GM19372 (cell line): ENCODE data around the gene PBRM1.
A peak's percentile ranks its signal among the peaks of the same experiment; 100 is the strongest.
"Not testable (repeated sequence)": the region's sequence is repeated elsewhere in the genome, so short reads cannot be mapped to it uniquely, and the experiment has no call there.

ENCODE experiments used
- ATAC-seq: cut with Tn5 transposase; IDR thresholded peaks from one replicate; pipeline ENCODE4 v1.9.1; 2021; ENCODE audit warnings: mild to moderate bottlenecking, low read depth, moderate library complexity; ENCODE audit not compliant: unreplicated experiment

Gene PBRM1

DNA sequence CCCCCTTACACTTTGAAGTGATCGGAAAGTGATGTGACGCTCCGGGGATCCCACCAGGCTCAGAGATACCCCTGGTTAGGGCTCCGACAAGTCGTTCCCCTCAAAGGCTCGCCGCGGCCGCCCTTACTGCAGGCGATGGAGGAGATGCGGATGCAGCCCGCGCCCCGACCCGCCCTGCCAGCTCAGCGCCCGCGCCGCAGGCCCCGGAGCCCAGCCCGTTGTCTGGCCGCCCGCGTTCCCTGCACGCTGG lies 19.6 kb upstream of the PBRM1 start:
- peak; percentile 35 for ATAC-seq

DNA sequence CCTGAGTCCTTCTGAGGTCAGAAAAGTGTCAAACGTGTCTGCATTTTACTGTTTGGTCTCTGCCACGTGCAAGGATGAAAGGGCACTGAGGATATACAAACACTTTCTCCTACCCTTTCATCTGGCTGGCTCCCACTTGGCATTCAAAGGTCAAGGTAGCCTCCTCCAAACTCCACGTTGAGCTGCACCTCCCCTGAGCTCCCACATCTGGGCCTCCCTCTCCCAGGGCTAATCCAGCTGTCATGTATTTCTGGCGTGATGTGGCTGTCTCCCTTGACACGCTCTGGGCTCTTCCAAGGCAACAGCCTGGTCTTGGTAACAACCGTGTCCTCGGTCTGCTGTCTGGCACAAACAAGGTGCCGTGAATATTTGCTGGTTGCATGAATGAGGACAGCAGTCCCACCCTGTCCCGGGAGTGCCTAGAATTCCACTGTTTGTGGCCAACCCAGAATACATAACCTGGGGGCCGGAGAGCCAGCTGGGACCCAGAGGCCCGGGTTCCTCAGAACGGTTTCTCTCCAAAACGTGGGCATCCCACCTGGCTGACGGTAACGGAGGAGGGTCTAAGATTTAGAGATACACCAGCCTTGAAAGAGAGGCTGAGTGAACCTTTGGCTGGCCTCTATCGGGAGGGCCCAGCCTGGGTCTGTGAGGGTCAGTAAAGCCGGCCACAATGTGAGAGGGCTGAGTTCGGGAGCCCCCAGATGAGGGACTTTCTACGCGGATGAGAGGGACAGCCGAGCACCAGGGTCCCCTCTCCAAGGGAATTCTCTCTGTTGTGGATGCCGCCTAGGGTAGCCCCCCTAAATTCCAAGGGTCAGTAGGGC lies 19.1 kb upstream of the PBRM1 start:
- no peak for ATAC-seq

DNA sequence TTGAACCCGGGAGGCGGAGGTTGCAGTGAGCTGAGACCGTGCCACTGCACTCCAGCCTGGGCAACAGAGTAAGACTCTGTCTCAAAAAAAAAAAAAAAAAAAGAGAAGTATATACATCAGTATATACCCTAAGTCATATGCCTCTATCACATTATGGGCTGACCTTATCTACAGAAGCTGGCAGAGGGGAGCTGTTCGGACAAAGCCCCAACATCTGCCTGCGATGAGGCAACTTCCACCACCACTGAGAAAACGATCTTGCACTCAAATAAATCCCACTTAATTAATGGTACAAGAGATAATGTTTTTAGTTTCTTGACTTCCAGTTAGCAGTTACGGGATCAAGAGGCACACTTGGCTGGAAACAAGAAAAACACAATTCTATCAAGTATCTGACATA lies 17.6 kb upstream of the PBRM1 start:
- no peak for ATAC-seq

DNA sequence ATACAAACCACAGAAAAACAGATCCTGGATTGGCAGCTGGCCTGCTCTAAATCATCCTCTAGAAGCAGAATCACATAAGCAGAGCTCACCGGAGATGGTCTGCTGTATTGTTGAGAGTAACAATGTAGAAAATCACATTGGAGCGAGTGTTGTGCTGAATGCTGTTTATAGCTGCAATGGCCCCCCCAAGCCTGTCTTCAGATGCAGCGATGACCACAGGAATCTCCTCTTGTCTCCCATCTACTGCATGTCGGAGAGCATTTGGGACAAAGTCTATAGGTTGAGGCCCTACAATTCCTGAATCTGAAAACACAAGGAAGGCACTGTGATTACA lies 11.9 kb upstream of the PBRM1 start:
- no peak for ATAC-seq

DNA sequence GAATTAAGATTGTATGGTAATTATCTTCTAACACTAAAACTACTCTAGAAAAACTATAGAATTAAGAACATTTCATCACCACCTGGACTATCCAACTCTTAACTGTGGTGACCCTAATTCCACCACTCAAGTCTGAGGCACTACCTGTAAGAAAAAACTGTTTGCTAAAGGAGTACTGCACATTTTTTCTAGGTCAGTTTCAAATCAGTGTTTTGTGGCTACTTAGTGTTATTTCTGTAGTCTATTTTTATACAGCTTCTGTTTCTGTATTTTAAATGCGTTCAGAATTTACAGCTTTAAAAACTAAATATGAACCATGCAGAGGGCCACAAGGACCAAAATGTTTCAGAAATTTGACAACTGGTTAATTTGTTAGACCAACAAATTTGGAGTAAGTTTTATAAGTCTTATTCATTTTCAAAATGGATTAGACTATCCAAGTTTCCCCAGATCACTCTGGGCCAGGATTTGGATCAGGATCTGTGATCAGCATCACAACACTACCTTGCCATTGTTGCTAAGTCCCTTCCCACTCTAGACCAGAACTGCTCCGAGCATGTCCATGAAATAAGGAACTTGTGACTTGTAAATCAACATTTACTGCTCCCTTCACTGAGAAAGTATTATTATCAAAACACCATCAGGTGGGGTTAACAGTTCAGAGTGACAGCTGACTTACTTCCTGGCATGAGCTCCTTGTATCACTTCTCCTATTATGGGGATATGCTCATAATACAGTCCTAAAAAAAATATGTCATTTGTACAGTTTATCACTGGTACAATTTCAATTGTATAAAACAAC lies 11.3 kb upstream of the PBRM1 start:
- no peak for ATAC-seq

DNA sequence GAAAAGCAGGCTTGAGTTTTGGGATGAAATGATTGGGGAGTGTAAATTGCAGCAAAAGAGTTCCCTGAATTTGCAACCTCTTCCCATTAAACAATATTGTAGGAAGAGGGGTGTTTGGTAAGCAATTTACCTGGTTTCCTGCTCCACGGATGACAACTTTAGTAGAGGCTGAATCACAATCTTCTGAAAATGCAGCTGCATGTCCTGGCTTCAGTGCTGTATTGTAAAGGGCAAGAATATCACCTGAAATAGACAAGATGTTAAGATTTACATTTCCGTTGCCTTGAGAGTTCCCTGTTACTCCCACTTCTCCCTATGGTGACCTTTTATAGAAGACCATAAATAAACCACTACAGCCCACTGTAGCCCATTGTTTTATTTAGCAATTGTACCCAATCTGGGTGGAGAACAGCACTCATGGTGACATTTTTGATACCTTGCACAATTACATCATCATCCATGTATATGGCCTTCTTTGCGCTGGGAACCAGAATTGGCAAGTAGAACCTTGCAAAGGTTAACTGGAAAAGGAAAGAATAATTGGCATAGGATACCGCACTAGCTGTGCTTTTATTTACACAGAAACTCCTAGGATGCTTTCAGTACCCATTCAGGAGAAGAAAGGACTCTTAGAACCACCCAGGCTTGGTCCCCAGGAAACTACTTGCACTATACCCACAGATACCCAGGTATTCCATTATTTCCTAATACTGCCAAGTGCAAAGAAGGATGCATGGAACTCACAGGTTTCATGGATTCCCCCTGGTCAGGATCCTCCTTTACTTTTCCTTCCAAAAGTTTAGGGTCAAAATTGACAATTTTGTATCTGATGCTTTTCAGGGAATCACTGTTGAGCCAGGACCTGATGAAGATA lies 10.3 kb upstream of the PBRM1 start:
- ATAC-seq: no peak

DNA sequence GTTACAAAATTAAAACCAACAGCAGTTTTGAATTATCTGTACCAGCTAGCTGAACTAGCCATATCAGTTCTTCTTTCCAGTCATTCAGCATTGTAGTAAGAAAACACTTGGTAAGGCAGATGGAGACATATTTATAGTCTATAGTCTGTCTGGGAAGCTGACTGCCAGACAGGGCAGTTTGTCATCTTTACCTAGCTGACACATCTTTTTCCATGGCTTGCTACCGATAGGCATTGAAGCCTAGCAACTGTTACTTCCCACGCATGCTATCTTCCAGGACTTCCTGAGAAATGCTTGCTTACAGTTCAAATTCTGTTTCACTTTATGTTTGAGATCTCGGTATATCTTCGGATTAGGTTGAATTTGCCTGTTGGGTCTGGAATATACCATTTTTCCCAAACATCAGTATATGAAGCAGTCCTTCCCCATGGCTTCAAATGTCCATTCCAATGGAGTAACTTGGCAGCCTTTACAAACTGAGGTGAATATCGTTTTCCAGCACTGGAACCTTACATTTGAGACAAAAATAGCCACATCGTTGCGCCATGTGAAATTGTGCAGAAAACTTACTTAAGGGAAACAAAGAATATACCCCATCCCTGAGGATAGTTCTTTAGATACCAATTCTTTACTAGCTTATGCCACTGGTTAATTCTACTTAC lies 8.9 kb upstream of the PBRM1 start:
- ATAC-seq: no peak

DNA sequence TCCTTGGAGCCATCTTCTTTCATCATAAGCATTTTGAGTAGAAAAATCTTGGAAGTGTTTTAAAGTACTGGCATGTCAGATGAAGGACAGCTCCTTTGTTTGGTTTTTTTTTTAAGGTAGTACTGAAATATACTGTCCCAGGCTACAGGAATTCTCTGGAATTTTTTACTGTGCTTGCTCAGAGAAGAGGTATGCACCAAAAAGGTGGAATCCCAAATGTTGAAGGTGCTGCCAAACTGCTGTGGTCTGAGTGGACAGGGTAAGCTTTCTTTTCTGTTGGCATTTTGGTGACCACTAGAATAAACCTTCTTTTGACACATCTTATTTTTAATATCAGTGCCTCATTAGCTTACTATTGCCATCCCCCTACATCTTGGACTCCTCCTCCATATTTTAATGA lies 7.4 kb upstream of the PBRM1 start:
- no peak for ATAC-seq

DNA sequence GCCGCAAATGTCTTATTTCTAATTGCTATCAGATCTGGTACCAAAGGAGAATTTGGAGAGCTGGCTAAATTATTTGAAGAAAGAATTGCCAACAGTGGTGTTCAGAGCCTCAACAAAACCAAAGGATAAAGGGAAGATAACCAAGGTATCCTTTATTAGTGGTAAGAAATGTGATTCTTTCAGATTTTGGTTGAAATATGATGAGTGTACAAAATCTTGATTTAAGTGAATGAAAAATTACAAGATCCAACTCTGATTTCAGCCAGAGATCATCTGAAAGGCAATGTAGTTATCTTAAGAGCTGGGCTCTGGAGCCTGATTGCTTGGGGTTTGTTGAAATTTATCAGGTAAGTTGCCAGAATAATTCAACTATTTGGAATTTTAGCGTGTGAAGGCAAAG lies 4.8 kb upstream of the PBRM1 start:
- ATAC-seq: no peak

DNA sequence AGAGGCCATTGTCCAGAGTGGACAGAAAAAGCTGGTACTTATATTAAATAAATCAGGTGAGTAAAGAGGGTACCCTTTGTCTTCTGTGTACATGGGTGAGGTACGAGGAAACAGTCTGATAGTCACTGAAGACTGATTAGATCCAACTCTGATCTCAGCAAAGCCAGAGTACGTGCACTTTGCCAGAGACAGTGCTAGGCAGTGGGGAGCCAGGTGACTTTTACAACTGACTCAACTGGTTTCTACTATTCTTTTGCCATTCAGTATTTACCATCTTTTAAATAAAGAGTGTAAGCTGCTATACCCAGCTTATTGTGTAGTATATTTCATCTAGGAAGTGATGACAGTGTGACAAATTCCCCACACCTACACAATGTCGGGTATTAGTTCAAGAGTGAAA lies 3.4 kb upstream of the PBRM1 start:
- ATAC-seq: no peak

DNA sequence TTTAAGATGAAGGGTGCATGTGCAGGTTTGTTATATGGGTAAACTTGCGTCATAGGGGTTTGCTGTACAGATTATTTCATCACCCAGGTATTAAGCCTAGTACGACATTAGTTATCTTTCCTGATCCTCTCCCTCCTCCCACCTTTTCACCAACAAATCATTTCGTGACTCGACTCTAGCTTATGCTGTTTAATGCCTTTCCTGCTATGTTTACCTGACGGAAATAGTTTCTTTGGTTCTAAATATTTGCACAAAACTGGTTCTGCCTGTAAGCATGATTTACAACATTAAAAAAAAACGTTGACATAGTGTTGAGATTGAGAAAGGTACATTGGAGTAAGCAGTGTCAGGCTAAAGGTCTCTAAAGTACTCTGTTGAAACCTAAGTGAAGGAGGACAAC lies 2.6 kb upstream of the PBRM1 start:
- no peak for ATAC-seq

DNA sequence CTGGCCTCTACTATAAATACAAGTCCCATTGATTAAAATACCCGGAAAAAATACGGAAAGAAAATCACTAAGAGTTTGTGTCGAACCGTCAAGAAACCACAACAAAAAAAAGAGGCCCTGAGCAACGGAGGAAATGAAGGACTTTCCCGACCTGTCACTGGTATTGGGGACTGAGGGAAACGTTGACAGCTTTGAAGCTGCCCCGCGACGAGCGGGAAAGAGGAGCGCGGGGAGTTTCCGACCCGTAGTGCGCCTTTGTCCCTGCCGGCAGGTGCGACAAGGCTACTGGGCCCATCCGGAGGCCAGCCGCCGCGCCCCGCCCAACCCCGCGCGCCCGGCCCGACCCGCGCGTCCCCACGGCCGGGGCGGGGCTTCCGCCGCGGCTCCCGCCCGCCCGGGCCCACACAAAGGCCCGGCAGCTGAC lies 416 bp downstream of the PBRM1 start:
- ATAC-seq: peak; percentile 77

DNA sequence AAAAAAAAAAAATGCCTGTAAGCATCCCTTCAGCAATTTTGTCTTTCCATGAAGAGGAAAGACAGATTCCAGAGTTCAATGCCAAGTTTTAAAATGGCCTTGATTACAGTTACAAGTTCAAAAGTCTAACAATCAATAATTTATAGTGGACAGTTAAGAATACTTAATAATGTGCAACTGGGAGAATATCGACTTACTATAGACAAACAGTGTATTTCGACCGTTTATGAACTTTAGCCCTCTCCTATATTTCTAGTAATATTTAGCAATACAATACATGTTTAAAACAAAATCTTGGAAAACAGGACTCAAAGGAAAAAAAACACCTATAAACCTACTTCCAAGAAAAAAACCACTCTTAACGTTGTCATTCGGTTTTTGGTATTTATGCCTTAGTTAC lies 1.5 kb downstream of the PBRM1 start:
- ATAC-seq: no peak

DNA sequence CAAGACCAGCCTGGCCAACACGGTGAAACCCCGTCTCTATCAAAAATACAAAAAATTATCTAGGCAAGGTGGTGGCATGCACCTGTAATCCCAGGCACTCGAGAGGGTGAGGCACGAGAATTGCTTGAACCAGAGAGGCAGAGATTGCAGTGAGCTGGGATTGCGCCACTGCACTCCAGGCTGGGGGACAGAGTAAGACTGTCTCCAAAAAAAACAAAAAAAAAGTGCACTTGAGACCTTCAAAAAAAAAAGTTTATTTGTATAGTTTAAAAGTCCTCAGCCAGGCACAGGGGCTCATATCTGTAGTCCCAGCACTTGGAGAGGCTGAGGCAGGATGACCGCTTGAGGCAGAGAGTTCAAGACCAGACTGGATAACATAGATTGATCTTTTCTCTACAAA lies 2.1 kb downstream of the PBRM1 start:
- no peak for ATAC-seq

DNA sequence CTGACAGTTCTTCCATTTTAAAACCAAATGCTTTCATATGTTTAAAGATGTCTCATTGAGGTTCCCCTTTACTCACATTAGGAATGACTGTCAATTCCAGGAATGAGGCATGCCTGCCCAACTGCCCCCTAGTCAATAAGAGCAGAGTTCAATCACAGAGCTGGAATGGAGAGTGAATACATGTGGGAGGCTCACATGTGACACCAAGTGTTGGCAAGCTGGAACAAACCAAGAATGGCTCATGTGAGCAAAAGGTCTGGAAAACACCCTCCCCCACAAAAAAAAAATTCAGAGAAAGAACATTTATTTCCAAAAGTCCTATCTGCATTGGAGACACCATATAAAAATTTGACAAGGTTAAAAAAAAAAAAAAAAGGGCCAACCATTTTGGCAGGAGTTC lies 3.7 kb downstream of the PBRM1 start:
- no peak for ATAC-seq

DNA sequence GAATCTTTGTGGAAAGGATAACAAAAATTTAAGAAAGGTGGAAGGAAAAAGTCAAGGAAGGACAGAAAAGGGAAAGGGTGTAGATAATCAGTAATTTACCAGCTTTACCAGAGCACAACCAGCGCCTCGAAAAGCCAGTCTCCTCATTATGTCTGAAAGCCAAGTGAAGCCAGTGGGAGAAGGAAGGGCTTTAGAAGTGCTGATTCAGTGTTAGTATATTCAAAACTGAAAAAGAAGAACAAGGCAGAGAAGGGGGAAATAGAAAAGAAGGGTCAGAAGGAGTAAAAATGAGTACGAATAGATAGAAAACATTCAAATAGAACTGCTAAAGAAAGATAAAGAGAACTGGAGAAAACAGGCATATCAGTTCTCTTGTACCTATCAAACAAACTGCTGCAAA lies 4.1 kb downstream of the PBRM1 start:
- no peak for ATAC-seq

DNA sequence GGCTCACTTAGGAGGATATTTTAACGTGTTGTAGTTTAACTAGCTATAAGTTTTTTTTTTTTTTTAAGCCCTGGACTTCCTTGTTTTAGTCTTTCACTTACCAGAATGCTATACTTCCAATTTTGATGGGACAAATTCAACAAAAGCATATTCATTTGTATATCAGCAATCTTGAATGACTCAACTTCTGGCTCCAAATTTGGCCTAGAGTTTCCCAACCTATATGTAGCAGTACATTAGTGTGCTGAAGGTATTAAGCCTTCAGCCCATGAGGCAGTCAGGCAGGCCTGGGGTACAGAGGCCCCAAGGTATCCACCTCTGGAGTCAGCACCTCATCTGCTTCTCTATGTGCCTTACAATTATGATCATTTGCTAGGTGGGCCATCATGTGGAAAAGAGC lies 5.9 kb downstream of the PBRM1 start:
- ATAC-seq: no peak

DNA sequence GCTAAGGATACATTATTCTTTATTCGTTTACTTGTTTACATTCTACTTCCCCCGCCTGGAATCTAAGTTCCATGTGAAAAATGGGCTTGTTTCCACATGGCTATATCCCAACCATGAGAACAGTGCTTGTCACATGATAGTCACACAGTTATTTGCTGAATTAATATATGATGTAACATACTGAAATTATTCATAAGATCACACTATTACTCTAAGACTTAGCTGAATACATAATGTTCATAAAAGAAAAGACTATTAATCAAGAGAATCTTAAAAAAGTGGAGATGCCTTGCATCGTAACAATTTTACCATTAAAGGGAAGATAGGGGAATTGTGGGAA lies 6.5 kb downstream of the PBRM1 start:
- no peak for ATAC-seq

DNA sequence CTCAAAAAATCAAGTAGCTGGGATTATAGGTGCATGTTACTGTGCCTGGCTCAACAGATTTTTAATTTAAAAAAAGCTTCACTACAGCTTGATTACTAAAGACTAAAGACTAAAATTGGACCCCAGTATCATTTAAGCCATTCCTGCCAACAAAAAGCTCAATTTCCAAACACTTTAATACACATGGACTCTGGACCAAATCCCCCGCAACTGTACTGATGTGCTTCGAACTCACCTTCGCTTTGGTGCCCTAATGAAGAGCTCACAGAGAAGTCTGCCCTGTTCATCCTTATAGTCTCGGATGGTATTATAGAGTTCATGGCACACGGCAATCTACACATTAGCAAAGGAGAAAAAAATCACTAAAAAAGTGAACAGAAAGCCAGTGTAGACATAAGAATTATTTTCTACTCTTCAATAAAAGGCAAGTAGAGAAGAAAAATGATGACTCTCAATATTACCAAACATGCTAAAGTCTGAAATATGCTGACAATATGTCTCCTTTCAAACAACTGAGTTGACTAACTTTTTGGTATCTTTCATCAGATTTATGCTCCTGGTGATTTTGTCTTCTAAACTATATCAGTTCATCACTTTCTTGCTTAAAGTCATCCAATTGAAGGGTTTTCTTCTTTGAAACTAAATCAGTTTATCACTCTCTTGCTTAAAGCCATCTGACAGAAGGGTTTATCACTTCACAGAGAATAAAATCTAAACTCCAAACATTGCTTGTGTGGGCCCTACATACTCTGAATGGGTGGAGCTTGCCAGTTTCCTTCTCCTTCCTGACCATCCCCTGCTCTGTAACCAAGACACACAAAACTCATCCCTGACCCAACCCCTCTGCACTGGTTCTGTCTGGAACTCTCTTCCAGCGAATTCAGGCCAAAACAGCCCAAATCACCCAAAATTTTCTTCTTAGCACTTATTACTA lies 7.2 kb downstream of the PBRM1 start:
- ATAC-seq: no peak

DNA sequence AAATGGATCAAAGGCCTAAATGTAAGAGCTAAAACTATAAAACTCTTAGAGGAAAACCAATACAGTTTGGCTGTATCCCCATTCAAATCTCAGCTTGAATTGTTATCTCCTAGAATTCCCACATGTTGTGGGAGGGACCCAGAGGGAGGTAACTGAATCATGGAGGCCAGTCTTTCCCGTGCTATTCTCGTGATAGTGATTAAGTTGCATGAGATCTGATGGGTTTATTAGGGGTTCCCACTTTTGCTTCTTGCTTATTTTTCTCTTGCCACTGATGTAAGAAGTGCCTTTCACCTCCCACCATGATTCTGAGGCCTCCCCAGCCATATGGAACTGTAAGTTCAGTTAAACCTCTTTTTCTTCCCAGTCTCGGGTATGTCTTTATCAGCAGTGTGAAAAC lies 9.5 kb downstream of the PBRM1 start:
- ATAC-seq: not testable (repeated sequence)
